Measurements from ENCODE around the gene MRTFA. TPM values are rescaled to one million over a fixed set of nuclear protein-coding genes. Genes with fewer than 3 reads are reported as not detected.
A peak's percentile ranks its signal among the peaks of the same experiment; 100 is the strongest.
"Not testable (repeated sequence)": the region's sequence is repeated elsewhere in the genome, so short reads cannot be mapped to it uniquely, and the experiment has no call there.

The MRTFA gene
- total RNA-seq, 6 donors from 2014 or later, result 47.9 to 178 (median 61.3) TPM

GRCh38 chr22:40535189-40535512 is 101.4 kb downstream of the MRTFA start:
- peaks cover 33 to 43% (median 39%) of the 10 kb centered on the region in 4 donors for H3K4me1 ChIP-seq
- no peaks in the 10 kb centered on the region for H3K27me3 ChIP-seq
- no peaks in the 10 kb centered on the region for H3K36me3 ChIP-seq
- ATAC-seq (ENCODE audit: low FRiP score in 2 of 2) (no peak), DNase-seq (no peak)
- no peaks in the 10 kb centered on the region for H3K9me3 ChIP-seq
- WGBS, 2 donors, result 46 to 77% methylated on average over 1 to 2 of the region's 2 CpGs
- TF ChIP-seq POLR2A (IDR thresholded peaks at IDR 0.05), result no peak
- TF ChIP-seq CTCF (IDR thresholded peaks at IDR 0.05), result no peak
- no peak for TF ChIP-seq POLR2AphosphoS5 (IDR thresholded peaks at IDR 0.05)
- no peak overlapping the region for H3K4me3 ChIP-seq
- H3K27ac ChIP-seq, result peak overlapping the region; percentile 13 to 67 (median 38)

- Histone ChIP-seq H3K4me3 (no peak overlapping the region), H3K27me3 (no peaks in the 10 kb centered on the region), H3K36me3 (no peaks in the 10 kb centered on the region), H3K4me1 (peaks cover 33 to 48% (median 39%) of the 10 kb centered on the region in 4 donors), H3K27ac (peak overlapping the region; percentile 13 to 67 (median 38)), H3K9me3 (no peaks in the 10 kb centered on the region)
- ATAC-seq (ENCODE audit: low FRiP score in 2 of 2) (peak in 1 of 2 donors; percentile 80), DNase-seq (no peak)
- 40 to 44% methylated on average over 6 of the region's 6 CpGs for WGBS, 2 donors
- TF ChIP-seq CTCF (IDR thresholded peaks at IDR 0.05), result no peak
- no peak for TF ChIP-seq POLR2AphosphoS5 (IDR thresholded peaks at IDR 0.05)
These were observed 101.9 kb downstream of the MRTFA start for GRCh38 chr22:40534379-40535188.

GRCh38 chr22:40533712-40534378 is 102.7 kb downstream of the MRTFA start:
- no peak for TF ChIP-seq POLR2A (IDR thresholded peaks at IDR 0.05)
- no peak for TF ChIP-seq POLR2AphosphoS5 (IDR thresholded peaks at IDR 0.05)
- TF ChIP-seq CTCF (IDR thresholded peaks at IDR 0.05), result no peak
- TF ChIP-seq EP300 (IDR thresholded peaks at IDR 0.05), result no peak
- no peaks in the 10 kb centered on the region for H3K36me3 ChIP-seq
- no peaks in the 10 kb centered on the region for H3K9me3 ChIP-seq
- H3K27me3 ChIP-seq, result no peaks in the 10 kb centered on the region
- WGBS, 2 donors, result 2 to 11% methylated on average over 4 of the region's 4 CpGs
- peak in 1 of 2 donors; percentile 77 for ATAC-seq (ENCODE audit: low FRiP score in 2 of 2)
- peak overlapping the region in 3 of 4 donors; percentile 28 to 67 (median 48) for H3K27ac ChIP-seq
- peaks cover 33 to 48% (median 39%) of the 10 kb centered on the region in 4 donors for H3K4me1 ChIP-seq
- DNase-seq, result no peak
- peak overlapping the region in 3 of 4 donors; percentile 7 to 30 (median 25) for H3K4me3 ChIP-seq

- ATAC-seq (ENCODE audit: low FRiP score in 2 of 2), result no peak
These were observed 104.3 kb downstream of the MRTFA start for GRCh38 chr22:40531951-40532900.

GRCh38 chr22:40530391-40530790 is 106.1 kb downstream of the MRTFA start:
- not testable (repeated sequence) for H3K27me3 ChIP-seq; H3K9me3 ChIP-seq; ATAC-seq (ENCODE audit: low FRiP score in 2 of 2); H3K27ac ChIP-seq; H3K36me3 ChIP-seq; H3K4me3 ChIP-seq
- DNase-seq, result peak in 1 of 2 donors; percentile 57
- WGBS, 2 donors, result 94 to 98% methylated on average over 6 of the region's 6 CpGs
- H3K4me1 ChIP-seq, result peaks cover 33 to 52% (median 37%) of the 10 kb centered on the region in 4 donors

More at GRCh38 chr22:40531951-40532900, 104.3 kb downstream of the MRTFA start:
- no peak for TF ChIP-seq EP300 (IDR thresholded peaks at IDR 0.05)
- TF ChIP-seq POLR2A (IDR thresholded peaks at IDR 0.05), result no peak
- no peak for TF ChIP-seq POLR2AphosphoS5 (IDR thresholded peaks at IDR 0.05)
- TF ChIP-seq CTCF (IDR thresholded peaks at IDR 0.05), result no peak
- Histone ChIP-seq H3K4me1 (peaks cover 33 to 48% (median 39%) of the 10 kb centered on the region in 4 donors), H3K27me3 (no peaks in the 10 kb centered on the region), H3K4me3 (peak overlapping the region in 2 of 4 donors; percentile 25), H3K36me3 (no peaks in the 10 kb centered on the region), H3K9me3 (no peaks in the 10 kb centered on the region), H3K27ac (peak overlapping the region in 3 of 4 donors; percentile 39 to 67 (median 62))
- DNase-seq, result no peak
- 65 to 69% methylated on average over 3 of the region's 3 CpGs for WGBS, 2 donors
